IMR-90 (cell line): ENCODE data around the gene ADRA2C. TPM values are rescaled to one million over a fixed set of nuclear protein-coding genes. Genes with fewer than 3 reads are reported as not detected.

Experiments used
- ATAC-seq: fragments of 200-7000 bp; cut with Tn5 transposase; 2 replicates; pipeline ENCODE4 v1.9.1; 2020; ENCODE audit warnings: low read depth, mild to moderate bottlenecking, moderate library complexity
- BruUV-seq: library from RNA; stranded (reverse); fragments of 400-500 nt; replicated peaks from 2 replicates; lab custom pipeline; 2021; lab: Mats Ljungman, UMichigan
- CTCF ChIA-PET: fragments of 300-600 bp; formaldehyde crosslinking; extraction: SDS; loops from one replicate; lab custom pipeline; 2021; ENCODE audit warnings: antibody characterized with exemption; lab: Yijun Ruan, JAX
- POLR2A ChIA-PET: fragments of 300-600 bp; sonication (Branson Sonifier 250); formaldehyde crosslinking; loops from one replicate; lab custom pipeline; 2022; ENCODE audit warnings: antibody characterized with exemption; ENCODE audit not compliant: unreplicated experiment; lab: Charles Lee
- DNase-seq: peaks from one replicate; pipeline ENCODE4 v3.0.0; 2013
- H2AFZ ChIP-seq: replicated peaks from 2 replicates; pipeline ENCODE3; 2013; ENCODE audit warnings: low read length, mild to moderate bottlenecking; ENCODE audit not compliant: poor library complexity
- H2AK5ac ChIP-seq: 2 replicates; pipeline ENCODE4 v1.6.1; 2013; ENCODE audit warnings: low read depth, low read length, inconsistent platforms
- H2AK9ac ChIP-seq: replicated peaks from 2 replicates; pipeline ENCODE3; 2013; ENCODE audit warnings: mild to moderate bottlenecking, low read depth, low read length, moderate library complexity; ENCODE audit not compliant: poor library complexity
- H2BK120ac ChIP-seq: 2 replicates; pipeline ENCODE4 v1.6.1; 2013; ENCODE audit warnings: low read depth, low read length, inconsistent platforms
- H2BK15ac ChIP-seq: 3 replicates; pipeline ENCODE4 v1.6.1; 2013; ENCODE audit warnings: low read depth, low read length, inconsistent platforms
- H2BK20ac ChIP-seq: 2 replicates; pipeline ENCODE4 v1.6.1; 2013; ENCODE audit warnings: low read depth, mild to moderate bottlenecking, inconsistent platforms, low read length, moderate library complexity
- H2BK5ac ChIP-seq: 2 replicates; pipeline ENCODE4 v1.6.1; 2013; ENCODE audit warnings: mild to moderate bottlenecking, low read depth, low read length, inconsistent platforms; ENCODE audit not compliant: poor library complexity, severe bottlenecking
- H3K14ac ChIP-seq: replicated peaks from 2 replicates; pipeline ENCODE4 v1.6.1; 2013; ENCODE audit warnings: low read depth, low read length, inconsistent platforms
- H3K18ac ChIP-seq: 2 replicates; pipeline ENCODE4 v1.6.1; 2013; ENCODE audit warnings: low read depth, low read length, control low read depth
- H3K23ac ChIP-seq: 2 replicates; pipeline ENCODE4 v1.6.1; 2013; ENCODE audit warnings: low read depth, low read length, inconsistent platforms
- H3K27ac ChIP-seq: 2 replicates; pipeline ENCODE4 v1.5.1; 2013; ENCODE audit warnings: mild to moderate bottlenecking, control low read depth, low read length; ENCODE audit not compliant: insufficient read depth
- H3K27me3 ChIP-seq: 2 replicates; pipeline ENCODE4 v1.6.1; 2013; ENCODE audit warnings: low read length; ENCODE audit not compliant: control insufficient read depth, insufficient read depth
- H3K36me3 ChIP-seq: 2 replicates; pipeline ENCODE4 v1.6.1; 2013; ENCODE audit warnings: low read length, mixed read lengths; ENCODE audit not compliant: control insufficient read depth, insufficient read depth
- H3K4ac ChIP-seq: 2 replicates; pipeline ENCODE4 v1.6.1; 2013; ENCODE audit warnings: low read depth, low read length, inconsistent platforms
- H3K4me1 ChIP-seq: 2 replicates; pipeline ENCODE4 v1.6.1; 2013; ENCODE audit warnings: low read length, mixed read lengths; ENCODE audit not compliant: control insufficient read depth, insufficient read depth
- H3K4me2 ChIP-seq: 2 replicates; pipeline ENCODE4 v1.6.1; 2013; ENCODE audit warnings: low read depth, mild to moderate bottlenecking, control low read depth, low read length, moderate library complexity
- H3K4me3 ChIP-seq: 2 replicates; pipeline ENCODE4 v1.5.1; 2013; ENCODE audit warnings: low read depth, mild to moderate bottlenecking, control low read depth, low read length, moderate library complexity; ENCODE audit not compliant: insufficient read depth
- H3K56ac ChIP-seq: 2 replicates; pipeline ENCODE4 v1.6.1; 2013; ENCODE audit warnings: low read length, inconsistent platforms; ENCODE audit not compliant: insufficient read depth; ENCODE audit errors: extremely low read depth
- H3K79me1 ChIP-seq, 2 experiments: 2 replicates each; pipeline ENCODE4 v1.6.1; 2013; ENCODE audit warnings: low read length in 2 of 2, inconsistent platforms in 1 of 2, low read depth in 1 of 2
- H3K9ac ChIP-seq: 2 replicates; pipeline ENCODE4 v1.6.1; 2013; ENCODE audit warnings: low read depth, low read length, control low read depth
- H3K9me1 ChIP-seq: 2 replicates; pipeline ENCODE4 v1.6.1; 2013; ENCODE audit warnings: low read length, inconsistent platforms; ENCODE audit not compliant: insufficient read depth
- H3K9me3 ChIP-seq: 2 replicates; pipeline ENCODE4 v1.6.1; 2013; ENCODE audit warnings: low read length; ENCODE audit not compliant: control insufficient read depth, insufficient read depth
- H4K20me1 ChIP-seq: 2 replicates; pipeline ENCODE4 v1.6.1; 2013; ENCODE audit warnings: low read length, inconsistent platforms; ENCODE audit not compliant: insufficient read depth
- H4K5ac ChIP-seq: 2 replicates; pipeline ENCODE4 v1.6.1; 2013; ENCODE audit warnings: mild to moderate bottlenecking, low read depth, low read length, control low read depth
- H4K8ac ChIP-seq, 2 experiments: 2 replicates each; pipeline ENCODE4 v1.6.1; 2013; ENCODE audit warnings: low read depth in 2 of 2, low read length in 2 of 2, control low read depth in 1 of 2, inconsistent platforms in 1 of 2
- H4K91ac ChIP-seq: 2 replicates; pipeline ENCODE4 v1.6.1; 2013; ENCODE audit warnings: low read depth, low read length, inconsistent platforms; ENCODE audit not compliant: insufficient read depth
- BHLHE40 ChIP-seq: fragments of 150-350 bp; IDR thresholded peaks from 2 replicates; pipeline ENCODE4 v1.6.1; 2016; ENCODE audit warnings: mild to moderate bottlenecking, low read depth, low read length
- CEBPB ChIP-seq: IDR thresholded peaks from 2 replicates; pipeline ENCODE4 v1.6.1; 2012; ENCODE audit warnings: low read depth, low read length, improper control_type of control experiment
- CHD1 ChIP-seq: IDR thresholded peaks from 2 replicates; pipeline ENCODE4 v1.6.1; 2012; ENCODE audit warnings: low read depth, low read length, improper control_type of control experiment
- FOS ChIP-seq: fragments of 150-350 bp; IDR thresholded peaks from 2 replicates; pipeline ENCODE4 v1.6.1; 2016; ENCODE audit warnings: low read depth, low read length
- MAFK ChIP-seq: IDR thresholded peaks from 2 replicates; pipeline ENCODE4 v1.6.1; 2012; ENCODE audit warnings: low read depth, low read length, improper control_type of control experiment
- MAZ ChIP-seq: IDR thresholded peaks from 2 replicates; pipeline ENCODE4 v1.6.1; 2012; ENCODE audit warnings: low read depth, mild to moderate bottlenecking, low read length, improper control_type of control experiment, moderate library complexity, borderline replicate concordance
- MXI1 ChIP-seq: IDR thresholded peaks from 2 replicates; pipeline ENCODE4 v1.6.1; 2012; ENCODE audit warnings: low read depth, mild to moderate bottlenecking, low read length, moderate library complexity, borderline replicate concordance
- NFE2L2 ChIP-seq: fragments of 150-350 bp; IDR thresholded peaks from 2 replicates; pipeline ENCODE4 v1.6.1; 2016; ENCODE audit warnings: low read depth, mild to moderate bottlenecking, low read length
- POLR2A ChIP-seq: IDR thresholded peaks from 2 replicates; pipeline ENCODE4 v1.6.1; 2012; ENCODE audit warnings: mild to moderate bottlenecking, low read depth, low read length
- RAD21 ChIP-seq: IDR thresholded peaks from 2 replicates; pipeline ENCODE4 v1.6.1; 2012; ENCODE audit warnings: low read length, improper control_type of control experiment
- RCOR1 ChIP-seq: IDR thresholded peaks from 2 replicates; pipeline ENCODE4 v1.6.1; 2012; ENCODE audit warnings: mild to moderate bottlenecking, low read length, improper control_type of control experiment; ENCODE audit not compliant: insufficient replicate concordance
- RFX5 ChIP-seq: IDR thresholded peaks from 2 replicates; pipeline ENCODE4 v1.8.0; 2012; ENCODE audit warnings: low read depth, mild to moderate bottlenecking, low read length, moderate library complexity
- SMC3 ChIP-seq: fragments of 150-350 bp; IDR thresholded peaks from 2 replicates; pipeline ENCODE4 v1.6.1; 2016; ENCODE audit warnings: low read depth, mild to moderate bottlenecking, antibody characterized with exemption, low read length, moderate library complexity
- WGBS, 2 experiments: methylation state at CpG; one replicate each; pipeline versions ENCODE4 v1.1.5 to v1.1.7; 2013; ENCODE audit warnings: missing lambda C conversion rate in 2 of 2; ENCODE audit not compliant: insufficient read length in 1 of 2; ENCODE audit errors: extremely low coverage in 2 of 2; 5-methylcytosine and 5-hydroxymethylcytosine counted together
- dilution Hi-C: fragments of 300-500 bp; cut with HindIII; formaldehyde crosslinking; loops from one replicate; pipeline ENCODE4 v1.14.3; 2018; ENCODE audit warnings: low sequenced_read_pairs; ENCODE audit not compliant: unreplicated experiment
- in situ Hi-C: fragments of 300-500 bp; cut with MboI; formaldehyde crosslinking; loops from 3 replicates; pipeline ENCODE4 v1.14.3; 2019; ENCODE audit warnings: low sequenced_read_pairs, inconsistent platforms, mixed read lengths
- intact Hi-C: fragments of 100-400 bp; cut with micrococcal nuclease; formaldehyde crosslinking; loops from 2 replicates; pipeline ENCODE4 v1.10.0; 2022
- polyA plus RNA-seq, 3 experiments: library from polyadenylated mRNA; depleted of rRNA; stranded (reverse); fragments of >200 nt; gene quantifications; 2 replicates each; pipeline ENCODE4 v1.2.3, GENCODE V29; 2012; ENCODE audit warnings: low replicate concordance in 1 of 3
- total RNA-seq: library from RNA; depleted of rRNA; stranded (reverse); fragments of >200 nt; gene quantifications from 2 replicates; pipeline ENCODE4 v1.2.3, GENCODE V29; 2012
- TF ChIP-seq, protein P1 (sequence below): fragments of 150-350 bp; IDR thresholded peaks from 2 replicates; pipeline ENCODE4 v1.6.1; 2017; ENCODE audit warnings: mild to moderate bottlenecking, antibody characterized with exemption, low read length, low read depth
- TF ChIP-seq, protein P2 (sequence below): conservative IDR thresholded peaks from 2 replicates; pipeline ENCODE4 v1.5.1; 2012; ENCODE audit warnings: mild to moderate bottlenecking, low read depth, low read length, improper control_type of control experiment
- TF ChIP-seq, protein P3 (sequence below): fragments of 150-350 bp; IDR thresholded peaks from 2 replicates; pipeline ENCODE4 v1.6.1; 2016; ENCODE audit warnings: low read depth, mild to moderate bottlenecking, low read length, moderate library complexity, borderline replicate concordance

ADRA2C gene
- total and polyA plus RNA-seq, 2 of the 4 experiments (the other 2 are of a cell fraction): under 0.01 to 0.14 TPM

DNA sequence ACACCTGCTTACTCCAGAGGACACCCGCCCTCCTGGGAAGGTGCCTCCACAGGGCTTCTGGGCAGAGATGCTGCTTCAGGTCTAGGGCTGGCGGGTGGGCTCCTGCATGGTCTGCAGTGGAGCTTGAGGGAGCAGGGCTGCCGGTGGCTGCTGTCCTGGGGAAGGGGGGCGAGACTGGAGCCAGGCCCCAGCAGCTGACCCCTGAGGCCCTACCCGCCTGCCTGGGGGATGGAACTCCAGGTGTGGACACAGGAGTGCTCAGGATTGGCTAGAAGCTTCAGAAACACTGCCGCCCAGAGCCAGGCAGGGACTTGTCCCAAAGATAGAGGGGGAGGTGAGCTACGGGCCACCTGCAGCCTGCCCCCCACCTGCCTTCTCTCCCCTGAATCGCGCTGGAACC lies 33.0 kb upstream of the ADRA2C start:
- CTCF ChIA-PET: no interaction called here
- H3K4me3 ChIP-seq: no peak overlapping the region

More for the DNA sequence above, 33.0 kb upstream of the ADRA2C start:
- Histone ChIP-seq H2BK120ac (no peak overlapping the region), H3K79me1 (no peaks in the 10 kb centered on the region), H4K8ac (no peak overlapping the region), H3K18ac (no peak overlapping the region), H2BK5ac (no peak overlapping the region), H4K5ac (no peak overlapping the region), H3K9ac (no peak overlapping the region), H2BK15ac (no peak overlapping the region), H3K14ac (no peak overlapping the region), H3K9me3 (peaks cover 3% of the 10 kb centered on the region), H3K4ac (no peak overlapping the region), H4K20me1 (no peaks in the 10 kb centered on the region), H3K56ac (no peak overlapping the region), H2AK5ac (no peak overlapping the region), H2BK20ac (no peak overlapping the region), H3K27ac (no peak overlapping the region), H3K36me3 (no peaks in the 10 kb centered on the region), H2AK9ac (no peak overlapping the region), H3K27me3 (peaks cover 44% of the 10 kb centered on the region), H2AFZ (peak overlapping the region; percentile 11), H3K4me2 (no peak overlapping the region), H4K91ac (no peak overlapping the region), H3K4me1 (peaks cover 5% of the 10 kb centered on the region), H3K9me1 (no peaks in the 10 kb centered on the region), H3K23ac (no peak overlapping the region)
- POLR2A ChIA-PET: no interaction called here
- no TSS peak for BruUV-seq
- dilution Hi-C loops: no loop called here
- WGBS, 2 experiments: 56% methylated on average over 2 of the region's 9 CpGs; no CpG with 5 or more reads in 1 of the 2 experiments
- in situ Hi-C loops: no loop called here
- DNase-seq (no peak), ATAC-seq (no peak)
- intact Hi-C loops: no loop called here
- TF ChIP-seq MAZ (no peak), POLR2A (no peak), MXI1 (no peak), FOS (no peak), CEBPB (no peak), SMC3 (no peak), CHD1 (no peak), NFE2L2 (no peak), BHLHE40 (no peak), RAD21 (no peak), RFX5 (no peak), RCOR1 (no peak), MAFK (no peak)
- TF ChIP-seq, protein P1, sequence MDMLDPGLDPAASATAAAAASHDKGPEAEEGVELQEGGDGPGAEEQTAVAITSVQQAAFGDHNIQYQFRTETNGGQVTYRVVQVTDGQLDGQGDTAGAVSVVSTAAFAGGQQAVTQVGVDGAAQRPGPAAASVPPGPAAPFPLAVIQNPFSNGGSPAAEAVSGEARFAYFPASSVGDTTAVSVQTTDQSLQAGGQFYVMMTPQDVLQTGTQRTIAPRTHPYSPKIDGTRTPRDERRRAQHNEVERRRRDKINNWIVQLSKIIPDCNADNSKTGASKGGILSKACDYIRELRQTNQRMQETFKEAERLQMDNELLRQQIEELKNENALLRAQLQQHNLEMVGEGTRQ: no peak
- TF ChIP-seq, protein P2, sequence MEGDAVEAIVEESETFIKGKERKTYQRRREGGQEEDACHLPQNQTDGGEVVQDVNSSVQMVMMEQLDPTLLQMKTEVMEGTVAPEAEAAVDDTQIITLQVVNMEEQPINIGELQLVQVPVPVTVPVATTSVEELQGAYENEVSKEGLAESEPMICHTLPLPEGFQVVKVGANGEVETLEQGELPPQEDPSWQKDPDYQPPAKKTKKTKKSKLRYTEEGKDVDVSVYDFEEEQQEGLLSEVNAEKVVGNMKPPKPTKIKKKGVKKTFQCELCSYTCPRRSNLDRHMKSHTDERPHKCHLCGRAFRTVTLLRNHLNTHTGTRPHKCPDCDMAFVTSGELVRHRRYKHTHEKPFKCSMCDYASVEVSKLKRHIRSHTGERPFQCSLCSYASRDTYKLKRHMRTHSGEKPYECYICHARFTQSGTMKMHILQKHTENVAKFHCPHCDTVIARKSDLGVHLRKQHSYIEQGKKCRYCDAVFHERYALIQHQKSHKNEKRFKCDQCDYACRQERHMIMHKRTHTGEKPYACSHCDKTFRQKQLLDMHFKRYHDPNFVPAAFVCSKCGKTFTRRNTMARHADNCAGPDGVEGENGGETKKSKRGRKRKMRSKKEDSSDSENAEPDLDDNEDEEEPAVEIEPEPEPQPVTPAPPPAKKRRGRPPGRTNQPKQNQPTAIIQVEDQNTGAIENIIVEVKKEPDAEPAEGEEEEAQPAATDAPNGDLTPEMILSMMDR: no peak
- TF ChIP-seq, protein P3, sequence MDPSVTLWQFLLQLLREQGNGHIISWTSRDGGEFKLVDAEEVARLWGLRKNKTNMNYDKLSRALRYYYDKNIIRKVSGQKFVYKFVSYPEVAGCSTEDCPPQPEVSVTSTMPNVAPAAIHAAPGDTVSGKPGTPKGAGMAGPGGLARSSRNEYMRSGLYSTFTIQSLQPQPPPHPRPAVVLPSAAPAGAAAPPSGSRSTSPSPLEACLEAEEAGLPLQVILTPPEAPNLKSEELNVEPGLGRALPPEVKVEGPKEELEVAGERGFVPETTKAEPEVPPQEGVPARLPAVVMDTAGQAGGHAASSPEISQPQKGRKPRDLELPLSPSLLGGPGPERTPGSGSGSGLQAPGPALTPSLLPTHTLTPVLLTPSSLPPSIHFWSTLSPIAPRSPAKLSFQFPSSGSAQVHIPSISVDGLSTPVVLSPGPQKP: no peak
